Activated naive CD8-positive, alpha-beta T cell treated with anti-CD3 and anti-CD28 coated beads, Interleukin-2, amount 50 U/mL, for 16 hours (primary cell): ENCODE results near the gene NRSN1.
"Not testable (repeated sequence)": the region's sequence is repeated elsewhere in the genome, so short reads cannot be mapped to it uniquely, and the experiment has no call there.

Experiments
- DNase-seq: peaks from one replicate; pipeline ENCODE4 v3.0.0-alpha.2; 2020; ENCODE audit warnings: low read depth, low spot score

Gene NRSN1

GRCh38 chr6:24140591-24140990 is 14.6 kb downstream of the NRSN1 start:
- DNase-seq, result no peak

GRCh38 chr6:24142733-24143132 is 16.7 kb downstream of the NRSN1 start:
- not testable (repeated sequence) for DNase-seq

- no peak for DNase-seq
Observed at GRCh38 chr6:24145690-24146131, 19.7 kb downstream of the NRSN1 start.

- no peak for DNase-seq
Observed at GRCh38 chr6:24146871-24147270, 20.9 kb downstream of the NRSN1 start.

- no peak for DNase-seq
Observed at GRCh38 chr6:24147511-24148153, 21.6 kb downstream of the NRSN1 start.

GRCh38 chr6:24148154-24148570 is 22.1 kb downstream of the NRSN1 start:
- no peak for DNase-seq

- no peak for DNase-seq
Observed at GRCh38 chr6:24148684-24149083, 22.7 kb downstream of the NRSN1 start.

- DNase-seq, result no peak
Observed at GRCh38 chr6:24149296-24149695, 23.3 kb downstream of the NRSN1 start.

- no peak for DNase-seq
Observed at GRCh38 chr6:24149836-24150235, 23.8 kb downstream of the NRSN1 start.

GRCh38 chr6:24152014-24152413 is 26.0 kb downstream of the NRSN1 start:
- no peak for DNase-seq

GRCh38 chr6:24154121-24154520 is 28.1 kb downstream of the NRSN1 start:
- no peak for DNase-seq

GRCh38 chr6:24157886-24158285 is 31.9 kb downstream of the NRSN1 start:
- DNase-seq, result no peak

GRCh38 chr6:24183584-24183983 is 57.6 kb downstream of the NRSN1 start:
- DNase-seq, result no peak

- DNase-seq, result no peak
Observed at GRCh38 chr6:24186349-24186748, 60.3 kb downstream of the NRSN1 start.

GRCh38 chr6:24187965-24188577 is 62.1 kb downstream of the NRSN1 start:
- DNase-seq, result no peak

- DNase-seq, result no peak
Observed at GRCh38 chr6:24188578-24189080, 62.6 kb downstream of the NRSN1 start.

GRCh38 chr6:24191346-24191745 is 65.3 kb downstream of the NRSN1 start:
- DNase-seq, result no peak

GRCh38 chr6:24193364-24193763 is 67.3 kb downstream of the NRSN1 start:
- no peak for DNase-seq

GRCh38 chr6:24194978-24195700 is 69.1 kb downstream of the NRSN1 start:
- no peak for DNase-seq

GRCh38 chr6:24195836-24196597 is 70.0 kb downstream of the NRSN1 start:
- DNase-seq, result no peak
